HEK293 (cell line): Measurements from ENCODE around the gene KDM2B.

Experiments used
- CTCF ChIA-PET: fragments of 350-600 bp; formaldehyde crosslinking; extraction: SDS; loops from one replicate; lab custom pipeline; 2021; ENCODE audit warnings: antibody characterized with exemption; lab: Yijun Ruan, JAX
- POLR2A ChIA-PET: fragments of 300-600 bp; formaldehyde crosslinking; extraction: SDS; loops from one replicate; lab custom pipeline; 2020; ENCODE audit warnings: antibody characterized with exemption, inconsistent platforms; lab: Yijun Ruan, JAX
- H3K27ac ChIP-seq: fragments of 200-500 bp; sonication (Bioruptor generic); 2 replicates; pipeline ENCODE4 v1.5.1; 2014; ENCODE audit warnings: low read depth, low read length, control low read depth, inconsistent platforms; ENCODE audit errors: extremely low read depth
- H3K36me3 ChIP-seq, 2 experiments: fragments of 200-500 bp in 1 of 2; sonication (Bioruptor generic) in 1 of 2; 1 replicate in 1 of 2; 2 replicates in 1 of 2; pipeline ENCODE4 v1.5.1; 2014 to 2017; ENCODE audit warnings: inconsistent platforms in 2 of 2, low read length in 2 of 2; ENCODE audit not compliant: control insufficient read depth in 2 of 2, insufficient read depth in 1 of 2
- H3K4me1 ChIP-seq: fragments of 200-500 bp; sonication (Bioruptor generic); 2 replicates; pipeline ENCODE4 v1.5.1; 2014; ENCODE audit warnings: mild to moderate bottlenecking, low read length, inconsistent platforms; ENCODE audit not compliant: control insufficient read depth, insufficient read depth
- H3K4me3 ChIP-seq: 2 replicates; pipeline ENCODE4 v1.5.1; 2011; ENCODE audit warnings: low read depth, mild to moderate bottlenecking, control low read depth, low read length, moderate library complexity
- H3K9me3 ChIP-seq: fragments of 200-500 bp; sonication (Bioruptor generic); 2 replicates; pipeline ENCODE4 v1.5.1; 2014; ENCODE audit warnings: low read depth, low read length, inconsistent platforms; ENCODE audit not compliant: control insufficient read depth, insufficient read depth
- ATF2 ChIP-seq: fragments of 450-650 bp; formaldehyde crosslinking; IDR thresholded peaks from 2 replicates; pipeline ENCODE4 v1.5.1; 2016; ENCODE audit warnings: missing biosample characterization, missing genetic modification characterization, low read depth
- GLIS1 ChIP-seq: fragments of 450-650 bp; formaldehyde crosslinking; IDR thresholded peaks from 2 replicates; pipeline ENCODE4 v1.5.1; 2016; ENCODE audit warnings: missing biosample characterization, missing genetic modification characterization
- KLF1 ChIP-seq: fragments of 450-650 bp; formaldehyde crosslinking; IDR thresholded peaks from 2 replicates; pipeline ENCODE4 v1.5.1; 2016; ENCODE audit warnings: missing biosample characterization, missing genetic modification characterization
- MYNN ChIP-seq: fragments of 450-650 bp; formaldehyde crosslinking; IDR thresholded peaks from 2 replicates; pipeline ENCODE4 v1.5.1; 2016; ENCODE audit warnings: missing biosample characterization, missing genetic modification characterization, borderline replicate concordance
- OSR2 ChIP-seq: fragments of 450-650 bp; formaldehyde crosslinking; IDR thresholded peaks from 2 replicates; pipeline ENCODE4 v1.5.1; 2016; ENCODE audit warnings: missing biosample characterization, missing genetic modification characterization
- PRDM6 ChIP-seq: fragments of 450-650 bp; formaldehyde crosslinking; IDR thresholded peaks from 2 replicates; pipeline ENCODE4 v1.5.1; 2017; ENCODE audit warnings: missing biosample characterization, missing genetic modification characterization
- RBAK ChIP-seq: fragments of 450-650 bp; formaldehyde crosslinking; IDR thresholded peaks from 2 replicates; pipeline ENCODE4 v1.5.1; 2016; ENCODE audit warnings: missing biosample characterization, missing genetic modification characterization
- SP7 ChIP-seq: fragments of 450-650 bp; formaldehyde crosslinking; IDR thresholded peaks from 2 replicates; pipeline ENCODE4 v1.5.1; 2016; ENCODE audit warnings: missing biosample characterization, missing genetic modification characterization
- ZBTB11 ChIP-seq: fragments of 450-650 bp; formaldehyde crosslinking; conservative IDR thresholded peaks from 2 replicates; pipeline ENCODE4 v1.5.1; 2016; ENCODE audit warnings: low read depth, missing biosample characterization, missing genetic modification characterization
- ZBTB48 ChIP-seq: fragments of 450-650 bp; formaldehyde crosslinking; IDR thresholded peaks from 2 replicates; pipeline ENCODE4 v1.5.1; 2016; ENCODE audit warnings: missing biosample characterization, missing genetic modification characterization
- ZNF175 ChIP-seq: fragments of 450-650 bp; formaldehyde crosslinking; IDR thresholded peaks from 2 replicates; pipeline ENCODE4 v1.5.1; 2016; ENCODE audit warnings: missing biosample characterization, missing genetic modification characterization
- ZNF23 ChIP-seq: fragments of 450-650 bp; formaldehyde crosslinking; IDR thresholded peaks from 2 replicates; pipeline ENCODE4 v1.5.1; 2016; ENCODE audit warnings: missing biosample characterization, missing genetic modification characterization, borderline replicate concordance
- ZNF366 ChIP-seq: fragments of 450-650 bp; formaldehyde crosslinking; conservative IDR thresholded peaks from 2 replicates; pipeline ENCODE4 v1.5.1; 2016; ENCODE audit warnings: missing biosample characterization, missing genetic modification characterization
- ZNF37A ChIP-seq: fragments of 450-650 bp; IDR thresholded peaks from 2 replicates; pipeline ENCODE4 v1.5.1; 2018; ENCODE audit warnings: missing biosample characterization, missing genetic modification characterization
- ZNF513 ChIP-seq: fragments of 450-650 bp; IDR thresholded peaks from 2 replicates; pipeline ENCODE4 v1.5.1; 2018; ENCODE audit warnings: missing biosample characterization, missing genetic modification characterization
- ZNF548 ChIP-seq: fragments of 450-650 bp; formaldehyde crosslinking; IDR thresholded peaks from 2 replicates; pipeline ENCODE4 v1.5.1; 2016; ENCODE audit warnings: missing biosample characterization, missing genetic modification characterization
- ZNF580 ChIP-seq: fragments of 450-650 bp; formaldehyde crosslinking; IDR thresholded peaks from 2 replicates; pipeline ENCODE4 v1.5.1; 2016; ENCODE audit warnings: missing biosample characterization, missing genetic modification characterization
- ZNF654 ChIP-seq: fragments of 450-650 bp; formaldehyde crosslinking; IDR thresholded peaks from 2 replicates; pipeline ENCODE4 v1.5.1; 2016; ENCODE audit warnings: low read depth, missing biosample characterization, missing genetic modification characterization
- ZNF707 ChIP-seq: fragments of 450-650 bp; formaldehyde crosslinking; IDR thresholded peaks from 2 replicates; pipeline ENCODE4 v1.5.1; 2016; ENCODE audit warnings: missing biosample characterization, missing genetic modification characterization
- ZSCAN18 ChIP-seq: fragments of 450-650 bp; formaldehyde crosslinking; IDR thresholded peaks from 2 replicates; pipeline ENCODE4 v1.5.1; 2016; ENCODE audit warnings: missing biosample characterization, missing genetic modification characterization

KDM2B gene

GRCh38 chr12:121472150-121472905 lies 108.5 kb downstream of the KDM2B start:
- TF ChIP-seq ZBTB48 (tag by site-specific recombination) (no peak), GLIS1 (tag by site-specific recombination) (peak; percentile 87), PRDM6 (tag by site-specific recombination) (peak; percentile 49; the same call in 1 of the 2 replicates), OSR2 (peak; percentile 61; the same call in 1 of the 2 replicates)
- ChIA-PET CTCF (interaction anchor here (0.6 kb wide), 1 partner anchor 389 kb away, joined by 3 read pairs; no protein-coding TSS in a partner anchor), POLR2A (no interaction called here)
- H3K36me3 ChIP-seq: no peaks in the 10 kb centered on the region
- peaks cover 8% of the 10 kb centered on the region for H3K4me1 ChIP-seq
- H3K9me3 ChIP-seq: no peaks in the 10 kb centered on the region
- H3K4me3 ChIP-seq: no peak overlapping the region
- H3K27ac ChIP-seq: no peak overlapping the region

GRCh38 chr12:121470751-121471150 lies 110.1 kb downstream of the KDM2B start:
- POLR2A ChIA-PET: no interaction called here
- no peaks in the 10 kb centered on the region for H3K36me3 ChIP-seq
- no peak for TF ChIP-seq ZNF366 (tag by site-specific recombination)
- no peak for TF ChIP-seq KLF1 (tag by site-specific recombination)
- TF ChIP-seq ZSCAN18: no peak
- no peak for TF ChIP-seq ZNF37A (tag by site-specific recombination)
- no peak for TF ChIP-seq ATF2 (tag by site-specific recombination)
- TF ChIP-seq ZNF580 (tag by site-specific recombination): no peak
- no peak for TF ChIP-seq ZNF513 (tag by site-specific recombination)
- no peak for TF ChIP-seq ZNF707 (tag by site-specific recombination)
- TF ChIP-seq ZNF654 (tag by site-specific recombination): no peak
- no peak for TF ChIP-seq PRDM6 (tag by site-specific recombination)
- no peak for TF ChIP-seq ZNF23 (tag by site-specific recombination)
- no peak for TF ChIP-seq ZNF548 (tag by site-specific recombination)
- no peak for TF ChIP-seq SP7 (tag by site-specific recombination)
- TF ChIP-seq MYNN: no peak
- no peak for TF ChIP-seq RBAK (tag by site-specific recombination)
- no peak for TF ChIP-seq ZBTB11 (tag by site-specific recombination)
- no peak for TF ChIP-seq ZNF175 (tag by site-specific recombination)

More at GRCh38 chr12:121470751-121471150, 110.1 kb downstream of the KDM2B start:
- H3K9me3 ChIP-seq: no peaks in the 10 kb centered on the region
- H3K4me3 ChIP-seq: no peak overlapping the region
- CTCF ChIA-PET: interaction anchor here (0.7 to 1.0 kb wide), 2 partner anchors 15 to 303 kb away, joined by 3 to 4 read pairs; no protein-coding TSS in a partner anchor
- H3K4me1 ChIP-seq: peaks cover 8% of the 10 kb centered on the region
- H3K27ac ChIP-seq: no peak overlapping the region
